Gastrocnemius medialis (tissue), 4 donors: ENCODE results near the gene PGC.
A peak's percentile ranks its signal among the peaks of the same experiment; 100 is the strongest.

Experiments
- CTCF ChIP-seq, 5 experiments: fragments of 450-650 bp in 3 of 5; fragments of 200-600 bp in 2 of 5; sonication (generic) in 2 of 5; IDR thresholded peaks in 4 of 5; conservative IDR thresholded peaks in 1 of 5; 1 replicate in 4 of 5; 2 replicates in 1 of 5; pipeline ENCODE4 v1.5.1; 2016 to 2019; ENCODE audit warnings: antibody characterized with exemption in 5 of 5, mild to moderate bottlenecking in 3 of 5, moderate library complexity in 3 of 5
- POLR2A ChIP-seq, 2 donors: fragments of 450-650 bp; IDR thresholded peaks; one replicate each; pipeline ENCODE4 v1.6.1; 2017; ENCODE audit warnings: antibody characterized with exemption in 2 of 2, mild to moderate bottlenecking in 2 of 2, moderate library complexity in 2 of 2

GRCh38 chr6:41728073-41728936 lies 18.9 kb downstream of the PGC start:
- TF ChIP-seq CTCF (IDR thresholded peaks at IDR 0.05 in 4 of 5, conservative IDR thresholded peaks at IDR 0.05 in 1 of 5) (no peak), POLR2A (IDR thresholded peaks at IDR 0.05) (peak; percentile 83 to 91)
